HepG2 (cell line): Measurements from ENCODE around the gene PTK7. TPM values are rescaled to one million over a fixed set of nuclear protein-coding genes. Genes with fewer than 3 reads are reported as not detected.

Experiments
- ATAC-seq: fragments of 200-7000 bp; cut with Tn5 transposase; 3 replicates; pipeline ENCODE4 v1.9.1; 2020; ENCODE audit warnings: mild to moderate bottlenecking, moderate library complexity
- BruUV-seq: library from RNA; stranded (reverse); fragments of 400-500 nt; replicated peaks from 2 replicates; lab custom pipeline; 2021; lab: Mats Ljungman, UMichigan
- CTCF ChIA-PET: fragments of 300-600 bp; formaldehyde crosslinking; extraction: SDS; loops from one replicate; lab custom pipeline; 2021; ENCODE audit warnings: low total read pairs, inconsistent platforms, low intra/inter-chr PET ratio; lab: Yijun Ruan, JAX
- POLR2A ChIA-PET: fragments of 350-600 bp; sonication (Branson Sonifier 250); formaldehyde crosslinking; loops from one replicate; lab custom pipeline; 2020; ENCODE audit warnings: antibody characterized with exemption, inconsistent platforms; lab: Yijun Ruan, JAX
- DNase-seq: peaks from one replicate; pipeline ENCODE4 v3.0.0-alpha.2; 2015; ENCODE audit warnings: low spot score
- FAIRE-seq: peaks from 3 replicates; lab custom pipeline; 2011; peaks lifted over from hg19 to GRCh38; lab: Jason Lieb, UNC
- H2AFZ ChIP-seq: one replicate; pipeline ENCODE4 v1.6.1; 2011; ENCODE audit warnings: low read length, inconsistent platforms
- H3K27ac ChIP-seq: fragments of 300-600 bp; 3 replicates; pipeline ENCODE4 v1.8.0; 2011; ENCODE audit warnings: mixed run types, mild to moderate bottlenecking, mixed read lengths, low read length, inconsistent platforms; ENCODE audit not compliant: insufficient read depth; ENCODE audit errors: extremely low read length
- H3K27me3 ChIP-seq, 2 experiments: fragments of 200-600 bp in 1 of 2; 2 replicates in 1 of 2; 3 replicates in 1 of 2; pipeline versions ENCODE4 v1.6.0 to v1.8.0; 2011; ENCODE audit warnings: low read length in 2 of 2, mild to moderate bottlenecking in 2 of 2, moderate library complexity in 2 of 2, inconsistent platforms in 1 of 2; ENCODE audit not compliant: insufficient read depth in 2 of 2, control insufficient read depth in 1 of 2
- H3K36me3 ChIP-seq, 2 experiments: fragments of 200-600 bp in 1 of 2; replicated peaks in 1 of 2; 2 replicates in 1 of 2; 3 replicates in 1 of 2; pipeline versions ENCODE4 v1.5.1 to v1.8.0; 2011; ENCODE audit warnings: low read length in 2 of 2, inconsistent platforms in 1 of 2; ENCODE audit not compliant: insufficient read depth in 2 of 2, control insufficient read depth in 1 of 2
- H3K4me1 ChIP-seq: 2 replicates; pipeline ENCODE4 v1.5.1; 2012; ENCODE audit warnings: low read length, inconsistent platforms; ENCODE audit not compliant: insufficient read depth
- H3K4me2 ChIP-seq: 2 replicates; pipeline ENCODE4 v1.6.0; 2011; ENCODE audit warnings: low read depth, low read length, inconsistent platforms
- H3K4me3 ChIP-seq, 3 experiments: fragments of 200-600 bp in 1 of 3; sonication (generic), shearing (Covaris generic) in 1 of 3; replicated peaks in 1 of 3; 2 replicates each; pipeline ENCODE4 v1.5.1; 2011 to 2016; ENCODE audit warnings: low read length in 3 of 3, inconsistent platforms in 2 of 3, low read depth in 2 of 3, mild to moderate bottlenecking in 2 of 3, control low read depth in 1 of 3, mixed read lengths in 1 of 3; ENCODE audit not compliant: insufficient read depth in 1 of 3
- H3K79me2 ChIP-seq: one replicate; pipeline ENCODE4 v1.6.1; 2011; ENCODE audit warnings: low read length, inconsistent platforms; ENCODE audit not compliant: insufficient read depth
- H3K9ac ChIP-seq: 2 replicates; pipeline ENCODE4 v1.6.0; 2011; ENCODE audit warnings: mild to moderate bottlenecking, low read depth, low read length, inconsistent platforms; ENCODE audit not compliant: insufficient read depth
- H3K9me3 ChIP-seq: 2 replicates; pipeline ENCODE4 v1.5.1; 2012; ENCODE audit warnings: mild to moderate bottlenecking, low read length
- H4K20me1 ChIP-seq: 2 replicates; pipeline ENCODE4 v1.6.0; 2011; ENCODE audit warnings: inconsistent platforms, mild to moderate bottlenecking, low read length, moderate library complexity; ENCODE audit not compliant: insufficient read depth
- BORCS8-MEF2B ChIP-seq: sonication (generic); formaldehyde crosslinking; IDR thresholded peaks from 2 replicates; pipeline ENCODE4 v1.8.0; 2022; ENCODE audit warnings: mild to moderate bottlenecking, missing genetic modification reagents
- NFIC ChIP-seq: IDR thresholded peaks from 2 replicates; pipeline ENCODE4 v1.6.1; 2012; ENCODE audit warnings: mild to moderate bottlenecking, low read length, inconsistent platforms
- SATB2 ChIP-seq: sonication (generic); formaldehyde crosslinking; IDR thresholded peaks from 2 replicates; pipeline ENCODE4 v1.5.0; 2020; ENCODE audit warnings: missing genetic modification reagents
- SP1 ChIP-seq, 2 experiments: fragments of 450-650 bp in 1 of 2; sonication (generic) in 1 of 2; formaldehyde crosslinking in 1 of 2; IDR thresholded peaks; 2 replicates each; pipeline versions ENCODE4 v1.4.0 to v1.6.1; 2016 to 2020; ENCODE audit warnings: missing genetic modification reagents in 1 of 2
- ZNF121 ChIP-seq: sonication (generic); formaldehyde crosslinking; IDR thresholded peaks from 2 replicates; pipeline ENCODE4 v1.5.0; 2020; ENCODE audit warnings: mild to moderate bottlenecking, missing genetic modification reagents
- ZNF543 ChIP-seq: sonication (generic); formaldehyde crosslinking; IDR thresholded peaks from 2 replicates; pipeline ENCODE4 v1.4.0; 2020; ENCODE audit warnings: mild to moderate bottlenecking, missing genetic modification reagents
- ZNF563 ChIP-seq: sonication (generic); formaldehyde crosslinking; IDR thresholded peaks from 2 replicates; pipeline ENCODE4 v1.8.0; 2022; ENCODE audit warnings: mild to moderate bottlenecking, moderate library complexity, missing genetic modification reagents
- ZNF607 ChIP-seq: sonication (generic); formaldehyde crosslinking; IDR thresholded peaks from 2 replicates; pipeline ENCODE4 v1.5.1; 2020; ENCODE audit warnings: missing genetic modification reagents, mild to moderate bottlenecking, borderline replicate concordance
- ZNF616 ChIP-seq: sonication (generic); formaldehyde crosslinking; IDR thresholded peaks from 2 replicates; pipeline ENCODE4 v1.5.0; 2020; ENCODE audit warnings: low read depth, mild to moderate bottlenecking, missing genetic modification reagents
- WGBS: methylation state at CpG from one replicate; pipeline ENCODE4 v1.1.6; 2017; ENCODE audit warnings: low lambda C conversion rate; 5-methylcytosine and 5-hydroxymethylcytosine counted together
- in situ Hi-C: cut with HindIII; loops from 2 replicates; pipeline ENCODE4 v1.10.0; 2017; ENCODE audit warnings: low pct_unique_long_range_greater_than_20kb; ENCODE audit not compliant: extremely low pct_ligation_motif_present
- intact Hi-C: fragments of 100-400 bp; cut with micrococcal nuclease; formaldehyde crosslinking; loops from one replicate; pipeline ENCODE4 v1.10.0; 2022; ENCODE audit not compliant: unreplicated experiment
- polyA plus RNA-seq, 8 experiments: library from polyadenylated mRNA; depleted of rRNA in 3 of 8; stranded (reverse) in 7 of 8; unstranded in 1 of 8; fragments of >200 nt; fragmentation: Illumina TruSeq in 4 of 8; extraction: Trizol in 4 of 8; gene quantifications; 2 replicates each; pipeline versions ENCODE4 v1.2.1 to v1.2.3, GENCODE V29; 2011 to 2016; ENCODE audit warnings: low read depth in 4 of 8, missing spikeins in 1 of 8, mixed read lengths in 1 of 8; ENCODE audit not compliant: insufficient read depth in 1 of 8
- total RNA-seq, 5 experiments: library from RNA; depleted of rRNA; stranded (reverse); fragments of >200 nt; fragmentation: Illumina TruSeq; extraction: Trizol; gene quantifications; 2 replicates each; pipeline ENCODE4 v1.2.3, GENCODE V29; 2016; ENCODE audit warnings: low read depth in 1 of 5
- TF ChIP-seq, protein P1 (sequence below): sonication (generic); formaldehyde crosslinking; IDR thresholded peaks from one replicate; pipeline ENCODE4 v1.5.1; 2020; ENCODE audit warnings: mild to moderate bottlenecking, missing genetic modification reagents; ENCODE audit errors: not compliant biosample characterization
- TF ChIP-seq, protein P2 (sequence below): sonication (generic); formaldehyde crosslinking; IDR thresholded peaks from 2 replicates; pipeline ENCODE4 v1.4.0; 2020; ENCODE audit warnings: missing genetic modification reagents

PTK7 gene
- total and polyA plus RNA-seq, 2 of the 13 experiments (the other 11 are each of a cell fraction or from before 2014, with no cell fraction given) = 98.5 to 99.8 TPM

DNA sequence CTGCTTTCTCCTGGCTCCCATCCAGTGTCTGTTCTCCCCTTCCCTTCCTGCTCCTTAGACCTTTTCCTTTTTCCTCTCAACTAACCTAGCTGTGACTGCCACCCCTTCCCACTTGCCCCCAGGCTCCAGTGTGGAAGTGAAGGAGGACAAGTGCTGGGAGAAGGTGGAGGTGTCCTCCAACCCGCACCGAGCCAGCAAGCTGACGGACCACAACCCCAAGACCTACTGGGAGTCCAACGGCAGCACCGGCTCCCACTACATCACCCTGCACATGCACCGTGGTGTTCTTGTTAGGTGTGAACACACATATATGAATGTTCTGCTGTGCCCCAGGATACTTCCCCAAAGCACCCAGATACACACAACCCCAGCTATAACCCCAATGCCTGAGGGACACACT lies 124.4 kb downstream of the PTK7 start:
- Histone ChIP-seq H3K36me3 (peaks cover 0 to 5% of the 10 kb centered on the region in 2 experiments; a peak in 3 of 5 replicates), H3K4me1 (peaks cover 19% of the 10 kb centered on the region), H3K4me3 (no peak overlapping the region), H3K79me2 (no peaks in the 10 kb centered on the region), H2AFZ (no peak overlapping the region), H4K20me1 (no peaks in the 10 kb centered on the region), H3K9me3 (no peaks in the 10 kb centered on the region), H3K27me3 (no peaks in the 10 kb centered on the region), H3K9ac (no peak overlapping the region), H3K4me2 (no peak overlapping the region), H3K27ac (no peak overlapping the region)
- ChIA-PET CTCF (no interaction called here), POLR2A (no interaction called here)
- intact Hi-C loops (no loop called here), in situ Hi-C loops (no loop called here)
- 87% methylated on average over 6 of the region's 6 CpGs for WGBS
- TF ChIP-seq ZNF121 (CRISPR knock-in tag) = no peak
- TF ChIP-seq ZNF607 = no peak
- no peak for TF ChIP-seq ZNF543 (CRISPR knock-in tag)
- TF ChIP-seq SP1 (IDR thresholded peaks at IDR 0.05) = no peak
- TF ChIP-seq SP1 (CRISPR knock-in tag; IDR thresholded peaks at IDR 0.05) = no peak
- TF ChIP-seq SATB2 (CRISPR knock-in tag) = no peak
- TF ChIP-seq, protein P1, sequence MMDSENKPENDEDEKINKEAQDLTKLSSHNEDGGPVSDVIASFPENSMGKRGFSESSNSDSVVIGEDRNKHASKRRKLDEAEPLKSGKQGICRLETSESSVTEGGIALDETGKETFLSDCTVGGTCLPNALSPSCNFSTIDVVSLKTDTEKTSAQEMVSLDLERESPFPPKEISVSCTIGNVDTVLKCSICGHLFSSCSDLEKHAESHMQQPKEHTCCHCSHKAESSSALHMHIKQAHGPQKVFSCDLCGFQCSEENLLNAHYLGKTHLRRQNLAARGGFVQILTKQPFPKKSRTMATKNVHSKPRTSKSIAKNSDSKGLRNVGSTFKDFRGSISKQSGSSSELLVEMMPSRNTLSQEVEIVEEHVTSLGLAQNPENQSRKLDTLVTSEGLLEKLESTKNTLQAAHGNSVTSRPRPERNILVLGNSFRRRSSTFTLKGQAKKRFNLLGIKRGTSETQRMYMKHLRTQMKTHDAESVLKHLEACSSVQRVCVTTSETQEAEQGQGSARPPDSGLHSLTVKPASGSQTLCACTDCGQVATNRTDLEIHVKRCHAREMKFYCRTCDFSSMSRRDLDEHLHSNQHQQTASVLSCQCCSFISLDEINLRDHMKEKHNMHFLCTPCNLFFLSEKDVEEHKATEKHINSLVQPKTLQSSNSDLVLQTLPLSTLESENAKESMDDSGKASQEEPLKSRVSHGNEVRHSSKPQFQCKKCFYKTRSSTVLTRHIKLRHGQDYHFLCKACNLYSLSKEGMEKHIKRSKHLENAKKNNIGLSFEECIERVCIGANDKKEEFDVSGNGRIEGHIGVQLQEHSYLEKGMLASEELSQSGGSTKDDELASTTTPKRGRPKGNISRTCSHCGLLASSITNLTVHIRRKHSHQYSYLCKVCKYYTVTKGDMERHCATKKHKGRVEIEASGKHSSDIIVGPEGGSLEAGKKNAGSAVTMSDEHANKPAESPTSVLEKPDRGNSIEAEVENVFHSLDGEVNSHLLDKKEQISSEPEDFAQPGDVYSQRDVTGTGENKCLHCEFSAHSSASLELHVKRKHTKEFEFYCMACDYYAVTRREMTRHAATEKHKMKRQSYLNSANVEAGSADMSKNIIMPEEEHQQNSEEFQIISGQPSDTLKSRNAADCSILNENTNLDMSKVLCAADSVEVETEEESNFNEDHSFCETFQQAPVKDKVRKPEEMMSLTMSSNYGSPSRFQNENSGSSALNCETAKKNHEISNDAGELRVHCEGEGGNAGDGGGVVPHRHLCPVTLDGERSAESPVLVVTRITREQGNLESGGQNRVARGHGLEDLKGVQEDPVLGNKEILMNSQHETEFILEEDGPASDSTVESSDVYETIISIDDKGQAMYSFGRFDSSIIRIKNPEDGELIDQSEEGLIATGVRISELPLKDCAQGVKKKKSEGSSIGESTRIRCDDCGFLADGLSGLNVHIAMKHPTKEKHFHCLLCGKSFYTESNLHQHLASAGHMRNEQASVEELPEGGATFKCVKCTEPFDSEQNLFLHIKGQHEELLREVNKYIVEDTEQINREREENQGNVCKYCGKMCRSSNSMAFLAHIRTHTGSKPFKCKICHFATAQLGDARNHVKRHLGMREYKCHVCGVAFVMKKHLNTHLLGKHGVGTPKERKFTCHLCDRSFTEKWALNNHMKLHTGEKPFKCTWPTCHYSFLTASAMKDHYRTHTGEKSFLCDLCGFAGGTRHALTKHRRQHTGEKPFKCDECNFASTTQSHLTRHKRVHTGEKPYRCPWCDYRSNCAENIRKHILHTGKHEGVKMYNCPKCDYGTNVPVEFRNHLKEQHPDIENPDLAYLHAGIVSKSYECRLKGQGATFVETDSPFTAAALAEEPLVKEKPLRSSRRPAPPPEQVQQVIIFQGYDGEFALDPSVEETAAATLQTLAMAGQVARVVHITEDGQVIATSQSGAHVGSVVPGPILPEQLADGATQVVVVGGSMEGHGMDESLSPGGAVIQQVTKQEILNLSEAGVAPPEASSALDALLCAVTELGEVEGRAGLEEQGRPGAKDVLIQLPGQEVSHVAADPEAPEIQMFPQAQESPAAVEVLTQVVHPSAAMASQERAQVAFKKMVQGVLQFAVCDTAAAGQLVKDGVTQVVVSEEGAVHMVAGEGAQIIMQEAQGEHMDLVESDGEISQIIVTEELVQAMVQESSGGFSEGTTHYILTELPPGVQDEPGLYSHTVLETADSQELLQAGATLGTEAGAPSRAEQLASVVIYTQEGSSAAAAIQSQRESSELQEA (CRISPR knock-in tag) = no peak
- TF ChIP-seq NFIC = no peak
- TF ChIP-seq ZNF616 (CRISPR knock-in tag) = no peak
- no peak for TF ChIP-seq ZNF563 (CRISPR knock-in tag)
- TF ChIP-seq BORCS8-MEF2B = no peak
- TF ChIP-seq, protein P2, sequence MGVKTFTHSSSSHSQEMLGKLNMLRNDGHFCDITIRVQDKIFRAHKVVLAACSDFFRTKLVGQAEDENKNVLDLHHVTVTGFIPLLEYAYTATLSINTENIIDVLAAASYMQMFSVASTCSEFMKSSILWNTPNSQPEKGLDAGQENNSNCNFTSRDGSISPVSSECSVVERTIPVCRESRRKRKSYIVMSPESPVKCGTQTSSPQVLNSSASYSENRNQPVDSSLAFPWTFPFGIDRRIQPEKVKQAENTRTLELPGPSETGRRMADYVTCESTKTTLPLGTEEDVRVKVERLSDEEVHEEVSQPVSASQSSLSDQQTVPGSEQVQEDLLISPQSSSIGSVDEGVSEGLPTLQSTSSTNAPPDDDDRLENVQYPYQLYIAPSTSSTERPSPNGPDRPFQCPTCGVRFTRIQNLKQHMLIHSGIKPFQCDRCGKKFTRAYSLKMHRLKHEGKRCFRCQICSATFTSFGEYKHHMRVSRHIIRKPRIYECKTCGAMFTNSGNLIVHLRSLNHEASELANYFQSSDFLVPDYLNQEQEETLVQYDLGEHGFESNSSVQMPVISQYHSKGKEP (CRISPR knock-in tag) = no peak
- DNase-seq (no peak), FAIRE-seq (no peak), ATAC-seq (no peak)
- no TSS peak for BruUV-seq
